Gastroesophageal sphincter (tissue), 3 donors: ENCODE results near the gene CCDC73.

ENCODE experiments used
- POLR2A ChIP-seq, 2 donors: fragments of 450-650 bp; IDR thresholded peaks; one replicate each; pipeline ENCODE4 v1.6.1; 2017; ENCODE audit warnings: antibody characterized with exemption in 2 of 2, mild to moderate bottlenecking in 2 of 2, moderate library complexity in 1 of 2
- TF ChIP-seq, protein P1 (sequence below), 4 experiments: fragments of 200-600 bp in 2 of 4; fragments of 450-650 bp in 2 of 4; sonication (generic) in 1 of 4; IDR thresholded peaks; one replicate each; pipeline ENCODE4 v1.5.1; 2017 to 2019; ENCODE audit warnings: antibody characterized with exemption in 4 of 4, mild to moderate bottlenecking in 2 of 4, moderate library complexity in 2 of 4

DNA sequence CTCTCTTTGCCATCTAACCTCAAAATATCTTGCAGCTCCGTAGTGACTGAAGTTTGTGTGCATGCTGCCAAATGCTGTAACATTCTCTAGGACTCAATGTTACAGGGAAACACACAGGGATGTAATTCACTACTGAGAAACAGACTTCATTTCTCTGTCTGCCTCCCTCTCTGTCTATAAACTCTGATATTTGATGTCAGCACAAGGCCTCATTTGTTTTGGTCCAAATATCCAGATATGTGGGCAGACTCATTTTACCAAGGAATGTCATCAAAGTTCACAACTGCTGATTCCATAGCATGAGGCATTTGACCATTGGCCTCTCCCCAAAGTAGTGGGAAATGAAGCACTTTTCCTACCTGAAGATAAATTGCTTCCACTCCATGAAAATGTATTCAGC lies 32.8 kb upstream of the CCDC73 start:
- TF ChIP-seq, protein P1, sequence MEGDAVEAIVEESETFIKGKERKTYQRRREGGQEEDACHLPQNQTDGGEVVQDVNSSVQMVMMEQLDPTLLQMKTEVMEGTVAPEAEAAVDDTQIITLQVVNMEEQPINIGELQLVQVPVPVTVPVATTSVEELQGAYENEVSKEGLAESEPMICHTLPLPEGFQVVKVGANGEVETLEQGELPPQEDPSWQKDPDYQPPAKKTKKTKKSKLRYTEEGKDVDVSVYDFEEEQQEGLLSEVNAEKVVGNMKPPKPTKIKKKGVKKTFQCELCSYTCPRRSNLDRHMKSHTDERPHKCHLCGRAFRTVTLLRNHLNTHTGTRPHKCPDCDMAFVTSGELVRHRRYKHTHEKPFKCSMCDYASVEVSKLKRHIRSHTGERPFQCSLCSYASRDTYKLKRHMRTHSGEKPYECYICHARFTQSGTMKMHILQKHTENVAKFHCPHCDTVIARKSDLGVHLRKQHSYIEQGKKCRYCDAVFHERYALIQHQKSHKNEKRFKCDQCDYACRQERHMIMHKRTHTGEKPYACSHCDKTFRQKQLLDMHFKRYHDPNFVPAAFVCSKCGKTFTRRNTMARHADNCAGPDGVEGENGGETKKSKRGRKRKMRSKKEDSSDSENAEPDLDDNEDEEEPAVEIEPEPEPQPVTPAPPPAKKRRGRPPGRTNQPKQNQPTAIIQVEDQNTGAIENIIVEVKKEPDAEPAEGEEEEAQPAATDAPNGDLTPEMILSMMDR (IDR thresholded peaks at IDR 0.05) = no peak
- no peak for TF ChIP-seq POLR2A (IDR thresholded peaks at IDR 0.05)
